Activated CD8-positive, alpha-beta memory T cell treated with anti-CD3 and anti-CD28 coated beads, Interleukin-2, amount 50 U/mL, for 24 hours (primary cell): ENCODE data around the gene MTIF2.
"Not testable (repeated sequence)": the region's sequence is repeated elsewhere in the genome, so short reads cannot be mapped to it uniquely, and the experiment has no call there.

Experiments
- DNase-seq: peaks from one replicate; pipeline ENCODE4 v3.0.0-alpha.2; 2020; ENCODE audit errors: extremely low read depth

Gene MTIF2

DNA sequence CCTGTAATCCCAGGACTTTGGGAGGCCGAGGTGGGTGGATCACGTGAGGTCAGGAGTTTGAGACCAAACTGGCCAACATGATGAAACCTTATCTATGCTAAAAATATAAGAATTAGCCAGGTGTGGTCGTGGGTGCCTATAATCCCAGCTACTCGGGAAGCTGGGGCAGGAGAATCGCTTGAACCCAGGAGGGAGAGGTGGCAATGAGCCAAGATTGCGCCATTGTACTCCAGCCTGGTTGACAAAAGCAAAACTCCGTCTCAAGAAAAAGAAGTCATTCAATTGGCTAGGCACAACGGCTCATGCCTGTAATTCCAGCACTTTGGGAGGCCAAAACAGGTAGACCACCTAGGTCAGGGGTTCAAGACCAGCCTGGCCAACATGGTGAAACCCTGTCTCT is 27.4 kb downstream of the MTIF2 start:
- DNase-seq = not testable (repeated sequence)

DNA sequence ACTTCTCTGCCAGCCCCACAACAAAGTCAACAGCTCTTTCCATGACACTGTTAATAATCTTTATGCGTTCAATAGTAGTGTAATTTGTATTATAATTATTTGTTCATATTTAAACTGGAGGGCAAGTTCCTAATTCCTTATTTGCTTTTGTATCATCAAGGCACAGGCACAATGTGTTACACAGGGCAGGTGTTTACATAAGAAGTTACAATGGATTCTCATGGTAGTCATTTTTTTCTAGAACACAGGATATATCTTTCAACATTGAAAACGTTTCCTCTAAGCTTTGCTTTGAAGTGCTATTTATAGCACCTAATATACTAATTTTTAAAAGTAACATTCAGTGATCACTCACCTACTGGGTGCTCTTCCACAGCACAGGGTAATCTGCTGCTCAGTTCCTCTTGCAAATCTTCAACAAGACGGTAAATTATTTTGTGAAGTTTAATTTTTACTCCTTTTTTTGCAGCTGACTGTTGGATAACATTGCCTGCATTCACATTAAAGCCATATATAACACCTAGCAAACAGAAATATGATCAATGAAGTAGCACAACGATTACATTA is 29.3 kb downstream of the MTIF2 start:
- no peak for DNase-seq

DNA sequence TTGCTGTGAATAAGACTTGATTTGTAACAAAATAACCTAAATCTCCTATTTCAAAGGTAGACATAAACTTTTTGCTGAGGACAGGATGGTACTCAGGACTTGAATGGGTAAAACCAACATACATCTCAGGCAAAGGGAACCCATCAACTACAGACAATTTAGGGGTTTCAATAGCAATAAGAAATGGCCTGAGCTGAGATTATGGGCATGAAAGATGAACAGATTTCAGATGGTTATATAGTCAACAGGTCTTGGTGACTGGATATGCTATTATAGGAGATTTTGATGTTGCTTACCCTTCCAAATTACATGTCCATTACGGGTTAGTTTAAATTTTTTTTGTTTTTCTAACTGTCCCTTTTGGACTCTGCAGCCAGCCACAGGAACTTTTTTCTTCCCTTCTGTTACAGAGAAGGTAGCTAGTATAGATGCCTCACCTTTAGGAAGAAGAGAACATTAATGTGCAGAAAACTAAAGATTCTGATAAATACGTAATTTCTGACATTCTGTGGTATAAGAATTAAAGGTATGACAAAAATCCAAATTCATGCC is 32.0 kb downstream of the MTIF2 start:
- no peak for DNase-seq

DNA sequence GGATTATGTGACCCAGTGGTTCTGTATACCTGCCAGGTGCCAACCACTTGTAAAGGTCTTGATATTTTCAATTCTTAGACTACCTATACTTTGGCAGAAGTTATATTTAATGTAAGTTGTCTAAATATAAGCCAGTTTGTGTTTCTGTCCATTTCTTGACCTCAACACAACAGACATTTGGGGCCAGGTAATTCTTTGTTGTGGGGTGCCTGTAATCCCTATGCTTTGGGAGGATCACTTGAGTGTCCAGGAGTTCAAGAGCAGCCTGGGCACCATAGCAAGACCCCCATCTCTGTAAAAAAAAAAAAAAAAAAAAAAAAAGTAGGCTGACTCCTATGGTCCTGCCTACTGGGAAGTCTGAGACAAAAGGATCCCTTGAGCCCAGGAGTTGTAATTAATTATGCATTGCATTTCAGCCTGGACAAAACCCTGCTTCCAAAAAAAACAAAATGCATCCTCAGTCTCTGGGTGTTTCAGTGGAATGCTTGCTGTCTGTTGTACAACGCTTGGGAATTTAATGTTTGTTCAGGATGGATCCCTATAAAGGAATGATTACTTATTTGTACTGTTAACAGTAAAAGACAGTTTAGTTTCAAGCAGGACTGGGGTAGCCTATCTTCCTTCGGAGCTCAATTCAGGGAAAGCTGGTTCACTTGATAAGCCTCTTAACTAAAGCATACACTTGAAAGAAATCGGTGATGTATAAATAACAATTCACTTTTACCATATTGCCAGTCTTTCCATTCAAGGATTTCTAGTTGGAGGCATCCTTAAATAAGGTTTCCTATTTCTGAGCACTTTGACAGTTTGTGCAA is 33.1 kb downstream of the MTIF2 start:
- DNase-seq = no peak

DNA sequence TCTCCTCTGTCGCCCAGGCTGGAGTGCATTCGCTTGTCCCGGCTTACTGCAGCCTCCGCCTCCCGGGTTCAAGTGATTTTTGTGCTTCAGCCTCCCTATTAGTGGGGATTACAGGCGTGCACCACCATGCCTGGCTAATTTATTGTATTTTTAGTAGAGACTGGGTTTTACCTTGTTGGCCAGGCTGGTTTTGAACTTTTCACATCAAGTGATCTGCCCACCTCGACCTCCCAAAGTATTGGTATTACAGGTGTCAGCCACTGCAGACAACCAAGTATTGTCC is 35.4 kb downstream of the MTIF2 start:
- no peak for DNase-seq

DNA sequence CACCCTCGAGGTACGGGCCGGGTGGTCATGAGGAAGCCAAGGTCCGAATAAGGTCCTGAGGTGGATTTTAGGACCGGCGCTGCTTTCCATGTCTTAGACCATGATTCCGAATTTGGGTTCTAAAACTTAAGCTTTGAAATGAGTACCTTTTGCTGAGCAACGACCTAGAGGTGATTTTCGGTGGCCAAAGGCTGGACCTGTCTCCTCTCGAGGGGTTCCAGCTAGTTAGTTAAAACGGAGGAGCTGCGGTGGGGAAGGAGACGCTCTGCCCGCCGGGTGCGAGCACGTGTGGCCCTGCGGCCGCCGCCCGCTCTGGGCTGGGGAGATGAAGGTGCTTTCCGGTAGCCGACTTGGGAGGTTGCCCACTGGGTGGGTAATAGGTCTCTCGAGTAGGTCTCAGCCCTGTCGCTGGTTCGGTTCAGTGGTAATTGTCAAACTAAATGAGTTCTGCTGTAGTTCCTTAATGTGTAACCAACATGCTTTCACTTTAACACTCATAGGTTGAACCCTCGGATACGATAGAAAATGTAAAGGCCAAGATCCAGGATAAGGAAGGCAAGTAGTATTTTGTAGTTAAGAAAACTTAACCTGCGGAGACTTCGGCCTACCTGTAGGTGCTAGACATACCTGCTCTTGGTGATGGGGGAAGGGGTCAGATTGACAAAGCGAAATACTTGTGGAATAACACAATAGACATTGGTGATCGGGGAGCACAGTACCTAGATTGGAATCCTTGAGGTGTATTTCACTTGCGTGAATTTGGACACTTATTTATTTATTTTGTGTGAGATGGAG is 36.0 kb downstream of the MTIF2 start:
- DNase-seq = no peak

DNA sequence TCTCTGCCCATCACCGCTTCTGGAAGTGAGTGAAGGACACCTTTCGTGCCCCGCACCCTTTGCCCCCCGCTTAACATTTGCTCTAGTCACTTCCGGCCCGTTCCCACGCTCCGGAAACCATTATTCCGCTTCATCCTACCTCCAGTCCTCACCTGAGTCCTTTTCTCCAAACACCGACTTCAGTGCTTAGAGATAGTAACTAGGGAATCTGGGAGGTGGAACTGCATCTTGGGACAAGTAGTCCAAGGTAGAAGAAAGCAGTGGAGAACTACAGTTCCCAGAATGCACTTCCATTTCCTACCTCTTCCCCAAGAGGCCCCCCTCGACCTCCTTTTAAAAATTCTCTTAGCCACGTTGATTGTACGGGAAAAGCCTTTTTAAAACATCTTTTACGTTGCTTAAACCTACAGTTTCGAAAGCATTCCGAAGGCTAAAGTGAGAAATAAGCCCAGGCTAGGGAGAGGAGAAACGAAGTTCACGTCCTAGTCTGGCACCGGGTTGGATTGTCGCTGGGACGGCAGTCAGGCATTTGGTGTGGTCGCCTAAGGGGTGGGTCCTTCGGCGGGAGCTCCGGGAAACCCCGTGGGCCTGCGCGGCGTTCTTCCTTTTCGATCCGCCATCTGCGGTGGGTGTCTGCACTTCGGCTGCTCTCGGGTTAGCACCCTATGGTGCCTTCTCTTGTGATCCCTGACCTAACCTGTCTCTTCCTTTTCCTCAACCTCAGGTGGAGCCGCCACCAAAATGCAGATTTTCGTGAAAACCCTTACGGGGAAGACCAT is 36.8 kb downstream of the MTIF2 start, which contains the start of the genes CLHC1 and RPS27A:
TSS of gene CLHC1 (minus strand) at position 210 of the 779 bp plus-strand sequence. CDS start 9,882 bp downstream, outside the sequence.
TSS of gene RPS27A (plus strand) at position 605 of the 779 bp plus-strand sequence. CDS start at position 742, 137 bp downstream.
- DNase-seq = peak; percentile 83

DNA sequence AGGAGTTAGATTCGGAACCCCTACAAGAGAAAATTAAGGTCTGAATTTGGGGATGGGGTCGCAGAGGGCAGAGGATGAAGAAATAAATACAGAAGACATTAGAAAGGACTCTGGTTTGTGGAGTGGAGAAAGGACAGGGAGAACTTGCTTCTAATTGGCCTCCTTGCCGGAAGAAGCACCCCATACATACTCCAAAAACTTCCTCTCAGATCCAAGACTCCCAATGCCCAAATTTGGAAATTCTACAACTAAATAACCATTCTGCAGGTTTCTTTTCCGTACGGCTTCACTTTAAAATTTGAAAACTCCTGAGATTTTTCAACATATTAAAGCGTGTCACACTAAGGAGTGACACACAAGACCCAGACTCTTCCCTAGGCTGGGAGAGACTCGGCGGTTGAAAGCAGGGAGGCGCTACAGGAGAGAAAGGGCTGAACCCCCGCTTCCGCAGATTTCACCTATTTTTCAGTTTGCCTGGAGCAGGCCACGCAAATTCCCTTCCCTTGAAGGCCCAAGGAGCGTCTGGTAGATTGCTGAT is 37.4 kb downstream of the MTIF2 start:
- DNase-seq = no peak

DNA sequence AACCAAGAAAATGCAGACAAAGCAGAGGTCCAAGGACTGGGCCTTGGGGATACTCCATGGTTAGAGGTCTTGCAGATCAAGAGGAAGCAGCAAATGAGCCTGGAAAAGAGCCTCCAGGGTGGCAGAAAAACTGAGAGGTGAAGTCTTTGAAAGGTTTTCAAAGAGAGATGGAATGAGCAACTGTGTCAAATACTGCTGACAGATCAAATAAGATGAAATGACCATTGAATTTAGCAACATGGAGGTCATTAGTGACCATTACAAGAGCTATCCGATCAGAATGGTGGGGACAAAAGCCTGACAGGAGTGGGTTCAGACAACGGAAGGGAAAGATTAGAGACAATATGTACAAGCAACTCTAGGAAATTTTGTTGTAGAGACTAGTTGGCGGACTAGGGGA is 38.5 kb downstream of the MTIF2 start:
- no peak for DNase-seq

DNA sequence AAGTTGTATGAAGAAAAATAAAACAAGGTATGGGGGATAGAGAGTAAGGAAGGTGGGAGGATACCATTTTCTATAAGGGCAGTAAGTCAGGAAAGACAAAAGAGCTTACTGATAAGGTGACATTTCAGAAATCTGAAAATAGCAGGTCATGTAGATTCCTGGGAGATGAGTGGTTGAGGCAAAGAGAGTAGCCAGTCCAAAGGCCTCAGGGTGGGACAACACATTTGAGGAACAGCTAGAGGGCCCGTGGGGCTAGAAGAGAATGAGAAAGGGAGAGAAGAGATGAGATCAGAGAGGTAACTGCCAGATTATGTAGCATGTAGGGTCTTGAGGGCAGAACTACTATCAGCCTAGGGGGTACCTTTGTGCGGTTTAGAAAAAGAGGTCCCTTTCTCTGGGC is 39.8 kb downstream of the MTIF2 start:
- DNase-seq = no peak

DNA sequence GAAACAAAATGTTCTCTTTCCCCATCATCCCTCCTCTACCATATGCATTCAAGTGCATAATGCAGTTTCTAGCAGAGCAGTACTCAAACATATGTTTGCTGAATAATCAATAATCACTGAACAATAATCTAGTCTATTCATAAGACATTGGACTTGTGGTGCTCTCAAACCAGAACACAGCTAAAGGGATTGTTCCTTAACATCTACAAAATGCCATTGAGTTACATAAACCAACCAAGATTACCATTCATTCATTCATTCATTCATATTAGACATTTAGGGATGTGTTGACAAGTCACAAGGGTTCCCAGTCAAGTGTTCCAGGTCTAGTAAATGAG is 40.8 kb downstream of the MTIF2 start:
- no peak for DNase-seq

DNA sequence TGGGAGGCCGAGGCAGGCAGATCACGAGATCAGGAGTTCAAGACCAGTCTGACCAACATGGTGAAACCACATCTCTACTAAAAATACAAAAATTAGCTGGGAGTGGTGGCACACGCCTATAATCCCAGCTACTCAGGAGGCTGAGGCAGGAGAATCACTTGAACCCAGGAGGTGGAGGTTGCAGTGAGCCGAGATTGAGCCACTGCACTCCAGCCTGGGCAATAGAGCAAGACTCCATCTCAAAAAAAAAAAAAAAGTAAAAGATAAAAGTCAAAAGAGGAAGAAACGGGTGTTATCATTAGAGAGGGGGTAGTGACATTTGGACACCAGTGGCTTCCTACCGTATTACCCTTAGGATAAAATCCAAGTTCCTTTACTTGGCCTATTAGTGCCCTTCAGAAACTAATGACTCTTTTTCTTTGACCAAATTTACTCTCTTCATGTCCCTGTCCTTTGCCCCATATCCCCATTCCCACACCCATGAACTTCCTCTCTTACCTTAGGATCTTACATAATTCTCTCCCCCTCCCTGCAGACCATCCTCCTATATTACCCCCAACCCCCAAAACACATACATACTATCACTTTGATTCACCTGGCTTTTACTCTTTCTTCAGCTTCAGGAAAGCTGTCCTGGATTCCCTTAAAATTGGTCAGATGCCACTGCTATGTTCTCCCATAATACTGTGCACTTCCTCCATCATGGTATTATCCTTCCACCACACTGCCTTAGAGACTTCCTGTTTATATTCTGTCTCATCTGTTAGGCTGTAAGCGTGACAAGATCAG is 41.4 kb downstream of the MTIF2 start:
- DNase-seq = not testable (repeated sequence)

DNA sequence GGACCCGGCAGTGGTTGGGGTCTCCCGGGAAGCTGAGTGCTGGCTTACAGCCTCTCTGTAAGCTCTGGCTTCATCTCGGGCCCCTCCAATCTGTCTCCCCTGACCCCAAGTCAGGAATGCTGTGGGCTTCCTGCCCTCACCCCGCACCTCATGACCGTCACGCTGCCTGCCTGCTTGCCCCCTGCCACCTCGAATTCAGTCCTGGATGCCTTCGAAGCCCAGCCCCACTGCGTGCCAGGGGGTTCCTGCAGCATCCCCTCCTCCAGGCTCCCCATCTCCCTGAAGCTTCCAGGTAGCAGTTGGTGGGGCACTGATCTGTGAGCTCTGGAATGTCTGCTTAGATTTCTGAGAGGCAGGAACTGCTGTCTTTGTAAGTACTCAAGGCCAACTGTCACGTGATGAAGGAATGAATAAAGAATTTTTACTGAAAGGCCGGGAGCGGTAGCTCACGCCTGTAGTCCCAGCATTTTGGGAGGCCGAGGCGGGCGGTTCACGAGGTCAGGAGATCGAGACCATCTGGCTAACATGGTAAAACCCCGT is 43.5 kb downstream of the MTIF2 start:
- no peak for DNase-seq

DNA sequence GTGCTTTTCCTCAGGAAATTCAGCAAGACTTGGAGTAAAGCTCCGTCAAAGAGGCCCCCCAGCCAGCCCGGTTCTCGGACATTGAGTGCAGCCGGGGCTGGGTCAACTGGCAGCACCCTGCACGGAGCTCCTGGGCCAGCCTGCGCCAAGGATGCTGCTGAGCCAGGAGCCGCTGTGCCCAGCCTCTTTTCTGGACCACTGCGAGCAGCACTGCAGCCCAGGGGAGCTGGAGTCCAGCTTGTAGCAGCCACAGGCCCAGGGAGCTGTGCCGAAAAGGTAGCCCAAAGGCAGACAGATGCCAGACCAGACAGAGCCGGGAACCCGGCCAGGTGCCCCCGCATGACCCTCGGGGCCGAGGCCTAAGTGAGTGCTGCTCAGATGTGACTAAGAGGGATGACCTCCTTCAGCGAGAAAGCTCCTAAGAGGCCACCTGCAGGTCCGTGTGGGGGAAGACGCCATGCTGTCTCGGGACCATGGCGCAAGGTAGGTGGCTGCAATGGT is 44.2 kb downstream of the MTIF2 start:
- DNase-seq = no peak

DNA sequence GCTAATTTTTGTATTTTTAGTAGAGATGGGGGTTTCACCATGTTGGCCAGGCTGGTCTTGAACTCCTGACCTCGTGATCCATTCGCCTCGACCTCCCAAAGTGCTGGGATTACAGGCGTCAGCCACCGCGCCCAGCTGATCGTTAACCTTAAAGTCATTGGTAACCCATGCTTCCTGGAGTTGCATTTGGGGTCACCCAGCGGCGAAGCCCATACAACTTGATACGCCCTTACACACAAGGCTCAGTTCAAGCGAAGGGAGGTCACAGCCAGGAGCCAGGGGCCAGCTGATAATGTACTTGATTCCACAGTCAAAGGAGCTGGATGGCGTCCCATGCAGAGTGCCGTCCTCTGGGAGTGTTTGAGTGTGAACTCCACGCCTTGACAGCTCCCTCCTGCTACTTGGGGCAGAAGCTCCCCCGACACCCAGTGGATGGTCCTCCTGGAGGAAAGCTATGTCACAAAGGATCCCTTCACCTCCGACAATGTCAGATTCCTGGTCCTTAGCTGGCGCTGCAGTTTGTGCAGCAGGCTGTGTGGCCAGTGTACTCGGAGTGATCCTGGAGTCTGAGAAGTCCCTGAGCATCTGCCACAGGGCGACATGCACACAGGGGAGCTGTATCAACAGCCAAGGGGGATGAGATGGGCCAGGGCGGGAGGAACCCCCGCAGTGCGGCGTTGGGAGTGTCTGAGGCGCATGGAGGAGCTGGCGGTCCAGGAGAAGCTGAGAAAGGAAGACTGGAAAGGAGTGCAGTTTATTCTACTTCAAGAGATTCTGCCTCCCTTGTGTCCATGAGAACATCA is 44.9 kb downstream of the MTIF2 start:
- no peak for DNase-seq

DNA sequence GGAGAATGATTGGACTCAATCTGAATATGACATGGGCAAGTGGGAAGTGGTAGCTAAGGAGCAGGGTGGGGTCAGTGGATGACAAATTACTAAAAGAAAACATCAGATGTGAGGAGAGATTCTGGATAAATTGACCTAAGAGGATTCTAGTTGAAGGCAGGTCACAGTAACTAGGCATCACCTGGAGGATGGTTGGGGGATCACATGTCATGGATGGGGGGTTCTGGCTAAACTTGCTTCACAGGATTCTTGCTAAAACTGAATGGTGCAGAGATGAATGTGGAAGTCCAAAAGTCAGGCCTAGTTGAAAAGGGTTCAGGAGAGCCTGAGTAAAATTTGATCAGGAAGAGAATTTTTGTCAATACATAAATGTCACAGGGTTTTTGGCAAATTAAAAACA is 55.2 kb downstream of the MTIF2 start:
- DNase-seq = no peak

DNA sequence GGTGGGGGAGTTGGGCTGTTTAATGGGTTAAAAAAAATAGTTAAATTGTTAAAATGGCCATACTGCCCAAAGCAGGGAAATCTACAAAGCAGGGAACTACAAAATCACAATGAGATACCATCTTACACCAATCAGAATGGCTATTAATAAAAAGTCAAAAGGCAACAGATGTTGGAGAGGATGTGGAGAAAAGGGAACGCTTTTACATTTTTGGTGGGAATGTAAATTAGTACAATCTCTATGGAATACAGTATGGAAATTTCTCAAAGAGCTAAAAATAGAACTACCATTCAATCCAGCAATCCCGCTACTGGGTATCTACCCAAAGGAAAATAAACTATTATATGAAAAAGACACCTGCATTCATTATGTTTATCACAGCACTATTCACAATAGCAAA is 64.1 kb downstream of the MTIF2 start:
- DNase-seq = no peak

DNA sequence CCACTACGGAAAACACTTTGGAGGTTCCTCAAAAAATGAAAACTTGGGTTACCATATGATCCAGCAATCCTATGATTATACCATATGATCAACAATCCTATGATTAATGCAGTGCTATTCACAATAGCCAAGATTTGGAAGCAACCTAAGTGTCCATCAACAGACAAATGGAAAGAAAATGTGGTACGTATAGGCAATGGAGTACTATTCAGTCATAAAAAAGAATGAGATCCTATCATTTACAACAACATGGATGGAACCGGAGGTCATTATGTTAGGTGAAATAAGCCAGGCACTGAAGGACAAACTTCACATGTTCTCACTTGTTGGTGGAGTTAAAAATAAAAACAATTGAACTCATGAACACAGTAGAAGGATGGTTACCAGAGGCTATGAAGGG is 64.5 kb downstream of the MTIF2 start:
- no peak for DNase-seq

DNA sequence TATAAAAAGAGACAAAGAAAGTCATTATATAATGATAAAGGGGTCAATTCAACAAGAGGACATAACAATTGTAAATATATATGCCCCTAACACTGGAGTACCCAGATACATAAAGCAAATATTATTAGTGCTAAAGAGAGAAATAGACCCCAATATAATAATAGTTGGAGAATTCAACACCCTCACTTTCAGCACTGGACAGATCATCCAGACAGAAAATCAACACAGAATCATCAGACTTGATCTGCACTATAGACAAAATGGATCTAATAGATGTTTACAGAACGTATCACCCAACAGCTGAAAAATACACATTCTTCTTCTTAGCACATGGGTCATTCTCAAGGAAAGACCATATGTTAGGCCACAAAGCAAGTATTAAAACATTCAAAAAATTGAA is 68.6 kb downstream of the MTIF2 start:
- DNase-seq = no peak
